ENCODE data around the gene SDHB.

Gene SDHB

GRCh38 chr1:17001760-17002523 lies 51.9 kb downstream of the SDHB start:
- Histone ChIP-seq H3K4me3 (ENCODE audit: low read depth, low read length, poor library complexity, severe bottlenecking) (no peak overlapping the region), H3K27me3 (ENCODE audit: insufficient read depth, low read length) (no peaks in the 10 kb centered on the region), H3K27ac (ENCODE audit: low read depth, low read length, poor library complexity, severe bottlenecking) (no peak overlapping the region), H3K36me3 (ENCODE audit: insufficient read depth, low read length) (peaks cover 9% of the 10 kb centered on the region; the same call in 1 of the 2 replicates), H3K9me2 (ENCODE audit: low read depth, low read length) (no peaks in the 10 kb centered on the region), H3K9me3 (ENCODE audit: low read length) (no peaks in the 10 kb centered on the region), H3K79me2 (ENCODE audit: insufficient read depth, low read length) (no peaks in the 10 kb centered on the region), H3F3A (ENCODE audit: insufficient read depth, low read length) (no peaks in the 10 kb centered on the region), H3K4me1 (ENCODE audit: insufficient read depth, low read length, severe bottlenecking) (no peaks in the 10 kb centered on the region), H4K20me1 (ENCODE audit: insufficient read depth, low read length) (no peaks in the 10 kb centered on the region), H2AFZ (ENCODE audit: low read length) (no peak overlapping the region), H3K9ac (ENCODE audit: low read length) (no peak overlapping the region), H3K4me2 (ENCODE audit: low read length) (no peak overlapping the region)
- TF ChIP-seq EZH2 (IDR thresholded peaks at IDR 0.05; ENCODE audit: borderline replicate concordance, low read length) (no peak), CTCF (IDR thresholded peaks at IDR 0.05; ENCODE audit: low read length) (no peak)

- no peak overlapping the region for H2AFZ ChIP-seq (ENCODE audit: low read length)
- H3F3A ChIP-seq (ENCODE audit: insufficient read depth, low read length) = no peaks in the 10 kb centered on the region
- H3K36me3 ChIP-seq (ENCODE audit: insufficient read depth, low read length) = peaks cover 9% of the 10 kb centered on the region; the same call in 1 of the 2 replicates
- no peaks in the 10 kb centered on the region for H3K9me3 ChIP-seq (ENCODE audit: low read length)
- H3K27ac ChIP-seq (ENCODE audit: low read depth, low read length, poor library complexity, severe bottlenecking) = no peak overlapping the region
- no peak overlapping the region for H3K4me3 ChIP-seq (ENCODE audit: low read depth, low read length, poor library complexity, severe bottlenecking)
- TF ChIP-seq EZH2 (IDR thresholded peaks at IDR 0.05; ENCODE audit: borderline replicate concordance, low read length) (no peak), CTCF (IDR thresholded peaks at IDR 0.05; ENCODE audit: low read length) (no peak)
- H3K79me2 ChIP-seq (ENCODE audit: insufficient read depth, low read length) = no peaks in the 10 kb centered on the region
- H4K20me1 ChIP-seq (ENCODE audit: insufficient read depth, low read length) = no peaks in the 10 kb centered on the region
- H3K4me2 ChIP-seq (ENCODE audit: low read length) = no peak overlapping the region
- H3K9ac ChIP-seq (ENCODE audit: low read length) = no peak overlapping the region
- no peaks in the 10 kb centered on the region for H3K27me3 ChIP-seq (ENCODE audit: insufficient read depth, low read length)
- no peaks in the 10 kb centered on the region for H3K9me2 ChIP-seq (ENCODE audit: low read depth, low read length)
- H3K4me1 ChIP-seq (ENCODE audit: insufficient read depth, low read length, severe bottlenecking) = no peaks in the 10 kb centered on the region
These were observed 54.0 kb downstream of the SDHB start for GRCh38 chr1:16999863-17000262.

GRCh38 chr1:16998589-16998988 lies 55.2 kb downstream of the SDHB start:
- no peaks in the 10 kb centered on the region for H3K79me2 ChIP-seq (ENCODE audit: insufficient read depth, low read length)
- no peaks in the 10 kb centered on the region for H3K9me2 ChIP-seq (ENCODE audit: low read depth, low read length)
- H3K4me2 ChIP-seq (ENCODE audit: low read length) = no peak overlapping the region
- no peak for TF ChIP-seq CTCF (IDR thresholded peaks at IDR 0.05; ENCODE audit: low read length)
- no peak for TF ChIP-seq EZH2 (IDR thresholded peaks at IDR 0.05; ENCODE audit: borderline replicate concordance, low read length)
- no peak overlapping the region for H2AFZ ChIP-seq (ENCODE audit: low read length)
- no peak overlapping the region for H3K27ac ChIP-seq (ENCODE audit: low read depth, low read length, poor library complexity, severe bottlenecking)
- no peaks in the 10 kb centered on the region for H3K4me1 ChIP-seq (ENCODE audit: insufficient read depth, low read length, severe bottlenecking)
- no peaks in the 10 kb centered on the region for H3F3A ChIP-seq (ENCODE audit: insufficient read depth, low read length)
- peaks cover 5% of the 10 kb centered on the region; the same call in 1 of the 2 replicates for H3K36me3 ChIP-seq (ENCODE audit: insufficient read depth, low read length)
- H3K9me3 ChIP-seq (ENCODE audit: low read length) = no peaks in the 10 kb centered on the region
- no peak overlapping the region for H3K4me3 ChIP-seq (ENCODE audit: low read depth, low read length, poor library complexity, severe bottlenecking)
- H4K20me1 ChIP-seq (ENCODE audit: insufficient read depth, low read length) = no peaks in the 10 kb centered on the region
- H3K27me3 ChIP-seq (ENCODE audit: insufficient read depth, low read length) = no peaks in the 10 kb centered on the region
- no peak overlapping the region for H3K9ac ChIP-seq (ENCODE audit: low read length)
